ENCODE data around the gene DDX47.

Gene DDX47

DNA sequence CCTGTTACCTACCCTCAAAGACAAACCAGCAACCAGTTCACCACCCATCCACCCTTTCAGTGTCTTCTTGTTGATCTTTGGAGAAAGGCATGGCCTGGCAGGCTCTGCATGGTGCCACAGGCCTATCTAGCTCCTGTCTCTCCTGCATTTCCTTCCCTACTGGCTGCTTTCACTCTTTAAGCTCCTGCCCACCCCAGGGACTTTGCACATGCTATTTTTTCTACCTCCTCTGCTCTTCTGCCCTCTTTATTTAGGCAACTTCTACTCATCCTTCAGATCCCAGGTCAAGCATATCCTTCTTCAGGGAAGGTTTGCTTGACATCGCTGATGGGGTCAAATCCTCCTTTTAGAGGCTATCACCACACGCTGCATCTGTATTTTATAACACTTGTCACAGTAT lies 51.1 kb downstream of the DDX47 start:
- Histone ChIP-seq H3K4me3 (ENCODE audit: low read length) (no peak overlapping the region), H3K36me3 (replicated peaks; ENCODE audit: insufficient read depth, low read length) (no peaks in the 10 kb centered on the region), H3K27me3 (replicated peaks; ENCODE audit: insufficient read depth, low read length) (no peaks in the 10 kb centered on the region), H3F3A (ENCODE audit: insufficient read depth, low read length) (no peaks in the 10 kb centered on the region), H3K9ac (ENCODE audit: low read length) (no peak overlapping the region), H3K27ac (ENCODE audit: low read length) (no peak overlapping the region), H3K9me2 (replicated peaks; ENCODE audit: insufficient read depth, low read length) (no peaks in the 10 kb centered on the region), H3K9me3 (replicated peaks; ENCODE audit: insufficient read depth, low read length) (no peaks in the 10 kb centered on the region), H4K20me1 (ENCODE audit: insufficient read depth, low read length) (no peaks in the 10 kb centered on the region), H3K4me2 (ENCODE audit: low read depth, low read length) (no peak overlapping the region), H3K4me1 (ENCODE audit: low read length) (no peaks in the 10 kb centered on the region), H3K79me2 (ENCODE audit: low read length) (no peaks in the 10 kb centered on the region), H2AFZ (ENCODE audit: low read length) (no peak overlapping the region)
- TF ChIP-seq EZH2 (optimal IDR thresholded peaks at IDR 0.05; ENCODE audit: low read depth, low read length): no peak
- TF ChIP-seq, protein P1, sequence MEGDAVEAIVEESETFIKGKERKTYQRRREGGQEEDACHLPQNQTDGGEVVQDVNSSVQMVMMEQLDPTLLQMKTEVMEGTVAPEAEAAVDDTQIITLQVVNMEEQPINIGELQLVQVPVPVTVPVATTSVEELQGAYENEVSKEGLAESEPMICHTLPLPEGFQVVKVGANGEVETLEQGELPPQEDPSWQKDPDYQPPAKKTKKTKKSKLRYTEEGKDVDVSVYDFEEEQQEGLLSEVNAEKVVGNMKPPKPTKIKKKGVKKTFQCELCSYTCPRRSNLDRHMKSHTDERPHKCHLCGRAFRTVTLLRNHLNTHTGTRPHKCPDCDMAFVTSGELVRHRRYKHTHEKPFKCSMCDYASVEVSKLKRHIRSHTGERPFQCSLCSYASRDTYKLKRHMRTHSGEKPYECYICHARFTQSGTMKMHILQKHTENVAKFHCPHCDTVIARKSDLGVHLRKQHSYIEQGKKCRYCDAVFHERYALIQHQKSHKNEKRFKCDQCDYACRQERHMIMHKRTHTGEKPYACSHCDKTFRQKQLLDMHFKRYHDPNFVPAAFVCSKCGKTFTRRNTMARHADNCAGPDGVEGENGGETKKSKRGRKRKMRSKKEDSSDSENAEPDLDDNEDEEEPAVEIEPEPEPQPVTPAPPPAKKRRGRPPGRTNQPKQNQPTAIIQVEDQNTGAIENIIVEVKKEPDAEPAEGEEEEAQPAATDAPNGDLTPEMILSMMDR (IDR thresholded peaks at IDR 0.05; ENCODE audit: low read length): no peak
- TF ChIP-seq EZH2phosphoT487 (IDR thresholded peaks at IDR 0.05; ENCODE audit: low read length): no peak
- no peak for DNase-seq

DNA sequence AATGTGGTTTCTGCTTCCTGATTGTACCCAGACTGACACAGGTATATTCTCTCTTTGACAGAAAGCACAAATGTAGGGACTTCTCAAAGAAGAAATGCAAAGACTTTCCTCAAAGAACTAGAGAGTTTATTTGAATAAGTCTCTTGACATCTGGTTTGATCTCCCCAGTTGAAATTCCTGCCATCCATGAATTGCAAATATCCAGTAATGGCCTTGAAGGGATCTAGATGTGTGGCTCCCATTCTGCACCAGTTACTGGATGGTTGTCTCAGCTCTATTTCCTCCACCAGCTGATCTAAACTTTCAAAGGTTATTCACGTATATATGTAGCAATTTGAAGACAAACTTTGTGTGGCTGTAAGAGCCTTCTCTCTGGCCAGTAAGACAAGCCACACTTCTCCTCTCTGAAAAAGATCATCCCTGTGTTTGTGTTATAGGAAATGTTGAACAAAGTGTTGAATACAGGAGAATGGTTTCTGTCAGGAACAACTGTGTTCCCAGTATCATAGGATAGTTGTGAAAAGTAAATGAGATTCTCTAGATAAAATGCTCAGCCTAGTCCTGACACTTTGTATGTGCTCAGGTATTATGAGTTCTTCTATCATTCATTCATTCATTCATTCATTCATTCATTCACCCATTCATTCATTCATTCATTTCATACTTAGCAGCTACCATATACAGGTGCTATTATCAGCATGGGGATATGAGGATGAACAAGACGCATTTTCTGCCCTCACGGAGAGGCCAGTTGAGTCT lies 55.5 kb downstream of the DDX47 start:
- Histone ChIP-seq H3K9me3 (replicated peaks; ENCODE audit: insufficient read depth, low read length) (no peaks in the 10 kb centered on the region), H3K4me3 (ENCODE audit: low read length) (no peak overlapping the region), H3K4me1 (ENCODE audit: low read length) (no peaks in the 10 kb centered on the region), H3K36me3 (replicated peaks; ENCODE audit: insufficient read depth, low read length) (no peaks in the 10 kb centered on the region), H3K4me2 (ENCODE audit: low read depth, low read length) (no peak overlapping the region), H3K9me2 (replicated peaks; ENCODE audit: insufficient read depth, low read length) (no peaks in the 10 kb centered on the region), H2AFZ (ENCODE audit: low read length) (no peak overlapping the region), H3K79me2 (ENCODE audit: low read length) (no peaks in the 10 kb centered on the region), H4K20me1 (ENCODE audit: insufficient read depth, low read length) (no peaks in the 10 kb centered on the region), H3K27me3 (replicated peaks; ENCODE audit: insufficient read depth, low read length) (no peaks in the 10 kb centered on the region), H3F3A (ENCODE audit: insufficient read depth, low read length) (no peaks in the 10 kb centered on the region), H3K27ac (ENCODE audit: low read length) (no peak overlapping the region), H3K9ac (ENCODE audit: low read length) (no peak overlapping the region)
- DNase-seq: no peak
- no peak for TF ChIP-seq EZH2phosphoT487 (IDR thresholded peaks at IDR 0.05; ENCODE audit: low read length)
- TF ChIP-seq, protein P1 (IDR thresholded peaks at IDR 0.05; ENCODE audit: low read length): no peak
- no peak for TF ChIP-seq EZH2 (optimal IDR thresholded peaks at IDR 0.05; ENCODE audit: low read depth, low read length)

DNA sequence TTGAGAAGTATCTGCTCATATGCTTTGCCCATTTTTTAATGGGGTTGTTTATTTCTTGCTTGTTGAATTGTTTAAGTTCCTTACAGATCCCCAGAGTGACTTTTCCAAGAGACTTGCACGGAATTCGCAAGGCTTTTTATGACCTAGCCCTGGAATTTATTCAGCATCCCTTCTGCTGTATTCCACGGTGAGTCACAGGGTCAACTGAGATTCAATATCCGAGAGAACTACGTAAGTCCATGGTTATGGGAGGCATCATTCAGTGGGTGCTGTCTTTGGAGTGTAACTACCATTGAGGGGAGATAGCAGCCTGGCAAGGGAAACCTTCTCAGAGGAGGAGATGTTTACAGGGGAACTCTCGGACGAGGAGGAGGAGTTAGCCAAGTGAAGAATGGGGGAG lies 57.3 kb downstream of the DDX47 start:
- Histone ChIP-seq H3K9me3 (replicated peaks; ENCODE audit: insufficient read depth, low read length) (no peaks in the 10 kb centered on the region), H3K9me2 (replicated peaks; ENCODE audit: insufficient read depth, low read length) (no peaks in the 10 kb centered on the region), H3K4me2 (ENCODE audit: low read depth, low read length) (no peak overlapping the region), H3K4me3 (ENCODE audit: low read length) (no peak overlapping the region), H3K4me1 (ENCODE audit: low read length) (no peaks in the 10 kb centered on the region), H3K36me3 (replicated peaks; ENCODE audit: insufficient read depth, low read length) (no peaks in the 10 kb centered on the region), H3K27ac (ENCODE audit: low read length) (no peak overlapping the region), H3K79me2 (ENCODE audit: low read length) (no peaks in the 10 kb centered on the region), H3F3A (ENCODE audit: insufficient read depth, low read length) (no peaks in the 10 kb centered on the region), H4K20me1 (ENCODE audit: insufficient read depth, low read length) (no peaks in the 10 kb centered on the region), H2AFZ (ENCODE audit: low read length) (no peak overlapping the region), H3K27me3 (replicated peaks; ENCODE audit: insufficient read depth, low read length) (no peaks in the 10 kb centered on the region), H3K9ac (ENCODE audit: low read length) (no peak overlapping the region)
- no peak for TF ChIP-seq EZH2phosphoT487 (IDR thresholded peaks at IDR 0.05; ENCODE audit: low read length)
- TF ChIP-seq, protein P1 (IDR thresholded peaks at IDR 0.05; ENCODE audit: low read length): no peak
- no peak for TF ChIP-seq EZH2 (optimal IDR thresholded peaks at IDR 0.05; ENCODE audit: low read depth, low read length)
- DNase-seq: no peak

All from MM.1S (cell line).